Ishikawa (cell line): ENCODE data around the gene ARHGAP22.

Source experiments
- CEBPB ChIP-seq: IDR thresholded peaks from 2 replicates; pipeline ENCODE4 v1.6.1; 2012
- CREB1 ChIP-seq: IDR thresholded peaks from 2 replicates; pipeline ENCODE4 v1.6.1; 2012; ENCODE audit warnings: low read depth
- EGR1 ChIP-seq: IDR thresholded peaks from 2 replicates; pipeline ENCODE4 v1.6.1; 2012
- EP300 ChIP-seq: IDR thresholded peaks from 2 replicates; pipeline ENCODE4 v1.6.1; 2012; ENCODE audit warnings: borderline replicate concordance
- FOXM1 ChIP-seq: IDR thresholded peaks from 2 replicates; pipeline ENCODE4 v1.6.1; 2012; ENCODE audit warnings: low read depth, borderline replicate concordance
- MAX ChIP-seq: IDR thresholded peaks from 2 replicates; pipeline ENCODE4 v1.6.1; 2012
- NFIC ChIP-seq: IDR thresholded peaks from 2 replicates; pipeline ENCODE4 v1.6.1; 2012
- RAD21 ChIP-seq: IDR thresholded peaks from 2 replicates; pipeline ENCODE4 v1.6.1; 2012; ENCODE audit warnings: low read depth
- REST ChIP-seq: IDR thresholded peaks from 2 replicates; pipeline ENCODE4 v1.6.1; 2012; ENCODE audit warnings: low read depth, mild to moderate bottlenecking
- TAF1 ChIP-seq: IDR thresholded peaks from 2 replicates; pipeline ENCODE4 v1.6.1; 2012; ENCODE audit warnings: low read depth, mild to moderate bottlenecking
- TCF12 ChIP-seq: IDR thresholded peaks from 2 replicates; pipeline ENCODE4 v1.6.1; 2012; ENCODE audit warnings: low read depth
- TEAD4 ChIP-seq: IDR thresholded peaks from 2 replicates; pipeline ENCODE4 v1.6.1; 2012
- USF1 ChIP-seq: IDR thresholded peaks from 2 replicates; pipeline ENCODE4 v1.6.1; 2012
- YY1 ChIP-seq: IDR thresholded peaks from 2 replicates; pipeline ENCODE4 v1.6.1; 2012; ENCODE audit warnings: low read depth
- ZBTB7A ChIP-seq: IDR thresholded peaks from 2 replicates; pipeline ENCODE4 v1.6.1; 2012; ENCODE audit warnings: low read depth

The ARHGAP22 gene

GRCh38 chr10:48501787-48502771, 102.8 kb downstream of the ARHGAP22 start:
- TF ChIP-seq TAF1 (no peak), CREB1 (no peak), YY1 (no peak), RAD21 (no peak), NFIC (no peak)

GRCh38 chr10:48501226-48501625, 103.6 kb downstream of the ARHGAP22 start:
- TF ChIP-seq TEAD4: no peak
- TF ChIP-seq ZBTB7A: no peak
- TF ChIP-seq CREB1: no peak
- no peak for TF ChIP-seq EP300
- TF ChIP-seq FOXM1: no peak
- no peak for TF ChIP-seq YY1
- no peak for TF ChIP-seq REST
- TF ChIP-seq TAF1: no peak
- no peak for TF ChIP-seq EGR1
- no peak for TF ChIP-seq CEBPB
- TF ChIP-seq NFIC: no peak
- TF ChIP-seq TCF12: no peak
- TF ChIP-seq MAX: no peak

GRCh38 chr10:48500771-48501170, 104.1 kb downstream of the ARHGAP22 start:
- no peak for TF ChIP-seq NFIC

- no peak for TF ChIP-seq CEBPB
- TF ChIP-seq EGR1: no peak
- no peak for TF ChIP-seq FOXM1
- no peak for TF ChIP-seq EP300
- TF ChIP-seq TAF1: no peak
- TF ChIP-seq ZBTB7A: no peak
- no peak for TF ChIP-seq USF1
- no peak for TF ChIP-seq RAD21
- no peak for TF ChIP-seq TCF12
Measured at GRCh38 chr10:48498940-48499510, 105.8 kb downstream of the ARHGAP22 start.

- TF ChIP-seq TAF1 (no peak), FOXM1 (no peak), EP300 (no peak), MAX (no peak), CREB1 (no peak), USF1 (no peak), TCF12 (no peak), REST (no peak), YY1 (no peak), NFIC (no peak), CEBPB (no peak), TEAD4 (no peak), RAD21 (no peak), ZBTB7A (no peak), EGR1 (no peak)
Measured at GRCh38 chr10:48497780-48498770, 106.8 kb downstream of the ARHGAP22 start.
